HG02798 (cell line): ENCODE measurements around the gene GPR148.

Source experiments
- ATAC-seq: cut with Tn5 transposase; IDR thresholded peaks from one replicate; pipeline ENCODE4 v1.9.1; 2021; ENCODE audit warnings: mild to moderate bottlenecking; ENCODE audit not compliant: unreplicated experiment, poor library complexity

Gene GPR148

DNA sequence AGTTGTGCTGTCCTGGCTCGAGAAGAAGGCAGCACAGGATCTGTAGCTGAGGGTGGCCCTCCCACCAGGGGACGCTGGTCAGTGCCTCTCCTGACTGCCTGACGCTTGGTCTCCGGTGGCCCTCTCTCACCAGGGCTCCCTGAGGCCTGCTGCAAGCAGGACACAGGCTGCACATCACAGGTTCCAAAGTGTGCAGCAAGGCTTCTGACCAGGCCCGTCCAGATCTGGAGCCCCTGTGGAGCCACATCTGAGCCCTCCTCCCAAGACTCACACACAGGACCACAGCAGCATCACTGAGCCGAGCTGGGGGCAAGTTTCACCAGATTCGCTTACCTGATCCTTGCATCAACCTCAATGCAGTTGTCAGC lies 38.5 kb downstream of the GPR148 start:
- ATAC-seq = no peak

GRCh38 chr2:130768191-130768855 lies 39.5 kb downstream of the GPR148 start:
- no peak for ATAC-seq

- ATAC-seq = no peak
Measured at GRCh38 chr2:130769343-130769907, 40.6 kb downstream of the GPR148 start.

DNA sequence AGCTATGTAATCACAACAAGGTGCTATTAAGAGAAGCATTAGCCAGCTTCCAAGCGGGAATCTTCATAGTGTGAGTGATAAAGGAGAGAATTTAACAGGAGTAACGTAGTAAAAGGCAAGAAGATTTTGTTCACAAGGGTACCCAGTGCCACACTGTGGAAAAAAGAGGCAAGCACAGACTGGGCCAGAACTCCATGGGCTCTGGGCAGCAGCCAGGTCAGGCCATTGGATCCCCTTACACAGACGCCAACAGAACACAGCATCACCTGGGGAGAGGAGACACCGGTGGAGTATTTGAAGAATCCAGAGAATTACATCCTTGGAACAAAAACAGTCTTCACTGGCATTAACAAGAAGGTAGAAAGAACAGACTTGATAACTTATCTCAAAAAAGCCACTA lies 47.7 kb downstream of the GPR148 start:
- ATAC-seq = no peak

DNA sequence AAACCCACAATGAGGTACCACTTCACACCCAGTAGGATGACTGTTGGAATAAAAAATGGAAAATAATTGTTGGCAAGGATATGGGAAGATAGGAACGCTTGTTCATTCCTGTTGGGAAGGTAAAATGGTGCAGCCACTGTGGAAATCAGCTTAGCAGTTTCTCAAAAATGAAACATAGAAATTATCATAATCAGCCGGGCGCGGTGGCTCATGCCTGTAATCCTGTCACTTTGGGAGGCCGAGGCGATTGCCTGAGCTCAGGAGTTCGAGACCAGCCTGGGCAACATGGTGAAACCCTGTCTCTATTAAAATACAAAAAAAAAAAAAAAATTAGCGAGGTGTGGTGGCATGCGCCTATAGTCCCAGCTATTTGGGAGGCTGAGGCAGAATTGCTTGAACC lies 49.9 kb downstream of the GPR148 start:
- ATAC-seq = no peak
